H1 (cell line): Measurements from ENCODE around the gene GPX6. TPM values are rescaled to one million over a fixed set of nuclear protein-coding genes. Genes with fewer than 3 reads are reported as not detected.

Experiments
- ASH2L ChIP-seq: fragments of 200-600, 300-600 bp; sonication (generic); IDR thresholded peaks from one replicate; pipeline ENCODE4 v1.7.1; 2017; ENCODE audit warnings: low read length
- CBX8 ChIP-seq: fragments of 300-800, 300-1000 bp; sonication (generic); IDR thresholded peaks from 2 replicates; pipeline ENCODE4 v1.7.1; 2016; ENCODE audit warnings: low read depth, low read length, borderline replicate concordance
- CREB1 ChIP-seq: IDR thresholded peaks from 2 replicates; pipeline ENCODE4 v1.6.1; 2012; ENCODE audit warnings: inconsistent platforms
- CTCF ChIP-seq, 3 experiments: IDR thresholded peaks; 1 replicate in 2 of 3; 2 replicates in 1 of 3; pipeline versions ENCODE4 v1.5.1 to v1.6.1; 2011; ENCODE audit warnings: low read length in 3 of 3, mild to moderate bottlenecking in 3 of 3, inconsistent platforms in 2 of 3, low read depth in 1 of 3, moderate library complexity in 1 of 3; ENCODE audit not compliant: insufficient read depth in 1 of 3; ENCODE audit errors: control extremely low read depth in 1 of 3
- GABPA ChIP-seq: IDR thresholded peaks from 2 replicates; pipeline ENCODE4 v1.6.1; 2011; ENCODE audit warnings: mild to moderate bottlenecking, low read length, moderate library complexity, borderline replicate concordance; ENCODE audit not compliant: insufficient read depth
- KDM4A ChIP-seq: IDR thresholded peaks from one replicate; pipeline ENCODE4 v1.7.1; 2012; ENCODE audit warnings: low read depth, mild to moderate bottlenecking, moderate library complexity, low read length, inconsistent platforms; ENCODE audit not compliant: severe bottlenecking
- KDM5A ChIP-seq: fragments of 200-600 bp; IDR thresholded peaks from 2 replicates; pipeline ENCODE4 v1.7.1; 2012; ENCODE audit warnings: mild to moderate bottlenecking, low read length, inconsistent platforms, mixed read lengths
- MAFK ChIP-seq: IDR thresholded peaks from 2 replicates; pipeline ENCODE4 v1.6.1; 2012; ENCODE audit warnings: low read depth, mild to moderate bottlenecking, improper control_type of control experiment, low read length
- NANOG ChIP-seq: IDR thresholded peaks from 2 replicates; pipeline ENCODE4 v1.6.1; 2011; ENCODE audit warnings: low read length, low read depth, mild to moderate bottlenecking, inconsistent platforms; ENCODE audit not compliant: insufficient read depth, poor library complexity, severe bottlenecking
- PHF8 ChIP-seq: fragments of 200-600 bp; sonication (generic); conservative IDR thresholded peaks from 2 replicates; pipeline ENCODE4 v1.7.1; 2012; ENCODE audit warnings: low read depth, mild to moderate bottlenecking, inconsistent platforms, low read length, moderate library complexity
- POLR2AphosphoS5 ChIP-seq: IDR thresholded peaks from 2 replicates; pipeline ENCODE4 v1.6.1; 2011; ENCODE audit warnings: low read depth, low read length
- POU5F1 ChIP-seq: IDR thresholded peaks from 2 replicates; pipeline ENCODE4 v1.6.1; 2011; ENCODE audit warnings: low read depth, mild to moderate bottlenecking, low read length, moderate library complexity
- RAD21 ChIP-seq, 2 experiments: IDR thresholded peaks in 1 of 2; conservative IDR thresholded peaks in 1 of 2; 2 replicates each; pipeline ENCODE4 v1.6.1; 2011; ENCODE audit warnings: low read depth in 2 of 2, low read length in 2 of 2, improper control_type of control experiment in 1 of 2, inconsistent platforms in 1 of 2, mild to moderate bottlenecking in 1 of 2, moderate library complexity in 1 of 2
- RFX5 ChIP-seq: IDR thresholded peaks from 2 replicates; pipeline ENCODE4 v1.6.1; 2011; ENCODE audit warnings: low read depth, low read length, improper control_type of control experiment, borderline replicate concordance
- SAP30 ChIP-seq: fragments of 300-600 bp; sonication (generic); IDR thresholded peaks from 2 replicates; pipeline ENCODE4 v1.7.1; 2012; ENCODE audit warnings: low read length, moderate library complexity, mild to moderate bottlenecking, inconsistent platforms; ENCODE audit not compliant: insufficient read depth, insufficient replicate concordance
- SIX5 ChIP-seq: IDR thresholded peaks from 2 replicates; pipeline ENCODE4 v1.6.1; 2011; ENCODE audit warnings: mild to moderate bottlenecking, low read depth, low read length
- SP4 ChIP-seq: IDR thresholded peaks from 2 replicates; pipeline ENCODE4 v1.6.1; 2012; ENCODE audit warnings: low read length, inconsistent platforms
- TAF1 ChIP-seq: IDR thresholded peaks from 2 replicates; pipeline ENCODE4 v1.6.1; 2011; ENCODE audit warnings: mild to moderate bottlenecking, low read depth, low read length
- TAF7 ChIP-seq: optimal IDR thresholded peaks from 2 replicates; pipeline ENCODE3; 2011; ENCODE audit warnings: low read depth, mild to moderate bottlenecking, inconsistent platforms, low read length, moderate library complexity, borderline replicate concordance
- TBP ChIP-seq: IDR thresholded peaks from 2 replicates; pipeline ENCODE4 v1.6.1; 2011; ENCODE audit warnings: low read depth, low read length, improper control_type of control experiment
- TCF12 ChIP-seq: IDR thresholded peaks from 2 replicates; pipeline ENCODE4 v1.6.1; 2011; ENCODE audit warnings: low read depth, mild to moderate bottlenecking, low read length
- ZNF274 ChIP-seq: IDR thresholded peaks from 2 replicates; pipeline ENCODE4 v1.7.0; 2012; ENCODE audit warnings: low read length, borderline replicate concordance; ENCODE audit errors: extremely low read depth
- polyA plus RNA-seq, 7 experiments: library from polyadenylated mRNA; depleted of rRNA in 3 of 7; stranded (reverse) in 5 of 7; unstranded in 2 of 7; fragments of >200 nt in 5 of 7; fragments of 200-250 nt in 2 of 7; gene quantifications; 1 replicate in 5 of 7; 2 replicates in 1 of 7; 4 replicates in 1 of 7; pipeline versions ENCODE4 v1.2.1 to v1.2.3, GENCODE V29; 2011 to 2013; ENCODE audit warnings: missing spikeins in 2 of 7, mixed read lengths in 2 of 7
- total RNA-seq: library from RNA; stranded (reverse); fragmentation: NEBNext Ultra II Directional; extraction: Animal tissue kit (Norgen Biotek cat#: 25700); gene quantifications from 2 replicates; pipeline ENCODE4 v1.2.1, GENCODE V29; 2021

Gene GPX6
- total and polyA plus RNA-seq, 2 of the 8 experiments (the other 6 are each of a cell fraction or from before 2014, with no cell fraction given): not detected

- TF ChIP-seq TAF1 (no peak), RFX5 (no peak), TBP (peak; percentile 100), KDM4A (peak; percentile 43), SAP30 (no peak), GABPA (no peak), POU5F1 (no peak), NANOG (no peak), CTCF (IDR thresholded peaks at IDR 0.05; ENCODE audit: control extremely low read depth in 1 of 3, insufficient read depth in 1 of 3, low read depth in 1 of 3, low read length in 3 of 3) (no peak), PHF8 (no peak), MAFK (peak; percentile 81; the same call in 1 of the 2 replicates), SIX5 (no peak), POLR2AphosphoS5 (no peak), KDM5A (no peak), ASH2L (peak; percentile 86), CBX8 (no peak), TAF7 (peak; percentile 54), RAD21 (IDR thresholded peaks at IDR 0.05 in 1 of 2, conservative IDR thresholded peaks at IDR 0.05 in 1 of 2; ENCODE audit: low read depth in 2 of 2, low read length in 2 of 2) (no peak), TCF12 (no peak), ZNF274 (no peak), CREB1 (0 out of 2 replicates have a peak, but pooled peaks have one; percentile 18), SP4 (no peak)
Observed at GRCh38 chr6:28474441-28475219, 41.0 kb downstream of the GPX6 start (continued).
